Cardiac muscle cell (in vitro differentiated cells and primary cell): Measurements from ENCODE around the gene SORD. TPM values are rescaled to one million over a fixed set of nuclear protein-coding genes. Genes with fewer than 3 reads are reported as not detected.
"Not testable (repeated sequence)": the region's sequence is repeated elsewhere in the genome, so short reads cannot be mapped to it uniquely, and the experiment has no call there.

Experiments used
- DNase-seq, 2 donors: peaks; one replicate each; pipeline versions ENCODE4 v3.0.0 to v3.0.0-alpha.2; 2010 to 2017; ENCODE audit warnings: low read depth in 1 of 2, low spot score in 1 of 2
- H3K27ac ChIP-seq: fragments of 200-600 bp; sonication (generic); 2 replicates; pipeline ENCODE4 v1.5.1; 2016
- H3K27me3 ChIP-seq: fragments of 200-600 bp; sonication (generic); 2 replicates; pipeline ENCODE4 v1.6.0; 2016; ENCODE audit warnings: control low read depth
- H3K36me3 ChIP-seq: fragments of 200-600 bp; sonication (generic); 2 replicates; pipeline ENCODE4 v1.5.1; 2016; ENCODE audit warnings: control low read depth
- H3K4me1 ChIP-seq: fragments of 200-600 bp; sonication (generic); 2 replicates; pipeline ENCODE4 v1.8.1; 2017; ENCODE audit warnings: low read depth, mild to moderate bottlenecking, mixed run types
- H3K4me3 ChIP-seq: fragments of 200-600 bp; sonication (generic); 2 replicates; pipeline ENCODE4 v1.5.1; 2016; ENCODE audit warnings: mild to moderate bottlenecking
- H3K9me3 ChIP-seq: fragments of 200-600 bp; sonication (generic); 2 replicates; pipeline ENCODE4 v1.5.1; 2017; ENCODE audit warnings: low read depth, mild to moderate bottlenecking, control low read depth
- CTCF ChIP-seq: IDR thresholded peaks from 2 replicates; pipeline ENCODE4 v1.5.1; 2012; ENCODE audit warnings: low read depth, mild to moderate bottlenecking, low read length
- polyA plus RNA-seq: library from polyadenylated mRNA; unstranded; fragments of >200 nt; fragmentation: Nextera tagmentation; extraction: Ambion mirVana; gene quantifications from 2 replicates; pipeline ENCODE4 v1.2.1, GENCODE V29; 2016
- total RNA-seq: library from RNA; depleted of rRNA; stranded (reverse); fragments of >200 nt; gene quantifications from 2 replicates; pipeline ENCODE4 v1.2.3, GENCODE V29; 2016

SORD gene
- total and polyA plus RNA-seq, 2 experiments from 2014 or later = 58.3 to 67.2 TPM

DNA sequence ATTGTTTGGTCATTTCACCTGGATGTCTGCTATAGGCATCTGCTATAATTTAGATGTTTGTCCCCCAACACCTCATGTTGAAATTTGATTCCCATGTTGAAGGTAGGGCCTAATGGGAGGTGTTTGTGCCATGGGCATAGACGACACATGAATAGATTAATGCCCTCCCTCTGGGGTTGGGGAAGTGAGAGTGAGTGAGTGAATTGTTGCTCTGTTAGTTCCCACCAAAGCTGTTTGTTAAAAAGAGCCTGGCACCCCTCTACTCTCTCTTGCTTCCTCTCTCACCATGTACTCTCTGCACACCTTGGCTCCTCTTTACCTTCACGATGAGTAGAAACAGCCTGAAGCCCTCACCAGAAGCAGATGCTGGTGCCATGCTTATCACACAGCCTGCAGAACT lies 23.9 kb upstream of the SORD start:
- no peak for DNase-seq
- no peaks in the 10 kb centered on the region for H3K9me3 ChIP-seq
- no peak for TF ChIP-seq CTCF
- no peaks in the 10 kb centered on the region for H3K4me1 ChIP-seq
- H3K4me3 ChIP-seq = no peak overlapping the region
- no peaks in the 10 kb centered on the region for H3K36me3 ChIP-seq
- H3K27ac ChIP-seq = no peak overlapping the region
- H3K27me3 ChIP-seq = no peaks in the 10 kb centered on the region

- not testable (repeated sequence) for H3K27me3 ChIP-seq, DNase-seq, H3K36me3 ChIP-seq, H3K27ac ChIP-seq, H3K4me3 ChIP-seq, H3K9me3 ChIP-seq, H3K4me1 ChIP-seq
These were observed 21.8 kb upstream of the SORD start for GRCh38 chr15:45001180-45001579.

GRCh38 chr15:45003731-45004410 lies 19.1 kb upstream of the SORD start:
- not testable (repeated sequence) for H3K4me1 ChIP-seq, H3K36me3 ChIP-seq, H3K27ac ChIP-seq, H3K27me3 ChIP-seq, H3K9me3 ChIP-seq, H3K4me3 ChIP-seq, DNase-seq

DNA sequence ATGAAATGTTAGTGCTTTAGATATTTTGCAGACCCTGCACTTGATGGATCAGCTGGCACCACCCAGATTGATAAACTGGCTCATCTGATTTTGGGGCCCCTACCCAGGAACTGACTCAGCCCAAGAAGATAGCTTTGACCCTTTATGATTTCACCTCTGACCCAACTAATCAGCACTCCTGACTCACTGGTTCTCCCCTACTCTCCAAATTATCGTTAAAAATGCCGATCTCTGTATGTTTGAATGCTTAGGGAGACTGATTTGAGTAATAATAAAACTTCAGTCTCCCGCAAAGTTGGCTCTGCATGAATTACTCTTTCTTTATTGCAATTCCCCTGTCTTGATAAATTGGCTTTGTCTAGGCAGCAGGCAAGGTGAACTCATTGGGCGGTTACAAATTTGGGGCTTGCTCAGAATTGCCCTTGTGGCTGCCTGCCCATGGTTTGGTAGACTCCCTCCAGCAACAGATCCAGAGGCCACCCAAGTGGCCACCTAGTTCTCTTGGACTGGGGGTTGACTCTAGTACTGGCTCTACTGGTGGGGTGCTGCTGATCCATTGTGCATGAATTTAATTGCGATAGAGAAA lies 18.3 kb upstream of the SORD start:
- not testable (repeated sequence) for DNase-seq, H3K4me3 ChIP-seq, H3K4me1 ChIP-seq, H3K27ac ChIP-seq, H3K27me3 ChIP-seq, H3K9me3 ChIP-seq, H3K36me3 ChIP-seq

DNA sequence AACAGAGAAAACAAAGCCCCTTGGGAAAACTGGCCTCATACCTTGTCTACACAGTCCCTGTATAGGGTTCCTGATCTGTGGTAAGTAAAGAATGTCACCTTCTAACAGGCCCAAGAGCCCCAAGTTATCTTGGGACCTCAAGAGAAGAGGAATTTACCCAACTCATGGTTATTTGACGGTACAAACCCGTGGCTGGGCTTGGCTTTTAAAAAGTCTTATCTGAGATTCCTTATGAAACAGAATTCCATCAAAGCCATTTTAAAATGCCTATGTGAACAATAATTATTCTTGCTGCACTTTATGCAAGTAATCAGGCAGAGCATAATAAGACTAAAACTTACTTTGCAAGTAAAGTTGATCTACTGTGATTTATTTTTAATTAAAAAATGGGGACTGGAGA lies 13.9 kb upstream of the SORD start:
- TF ChIP-seq CTCF = no peak
- no peak for DNase-seq
- Histone ChIP-seq H3K27me3 (no peaks in the 10 kb centered on the region), H3K4me3 (no peak overlapping the region), H3K9me3 (no peaks in the 10 kb centered on the region), H3K27ac (no peak overlapping the region), H3K36me3 (no peaks in the 10 kb centered on the region), H3K4me1 (no peaks in the 10 kb centered on the region)

DNA sequence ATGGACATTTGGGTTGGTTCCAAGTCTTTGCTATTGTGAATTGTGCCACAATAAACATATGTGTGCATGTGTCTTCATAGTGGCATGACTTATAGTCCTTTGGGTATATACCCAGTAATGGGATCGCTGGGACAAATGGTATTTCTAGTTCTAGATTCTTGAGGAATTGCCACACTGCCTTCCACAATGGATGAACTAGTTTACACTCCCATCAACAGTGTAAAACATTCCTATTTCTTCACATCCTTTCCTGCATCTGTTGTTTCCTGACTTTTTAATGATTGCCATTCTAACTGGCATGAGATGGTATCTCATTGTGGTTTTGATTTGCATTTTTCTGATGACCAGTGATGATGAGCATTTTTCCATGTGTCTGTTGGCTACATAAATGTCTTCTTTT lies 7.9 kb upstream of the SORD start:
- H3K27me3 ChIP-seq, H3K36me3 ChIP-seq, H3K9me3 ChIP-seq: not testable (repeated sequence)

DNA sequence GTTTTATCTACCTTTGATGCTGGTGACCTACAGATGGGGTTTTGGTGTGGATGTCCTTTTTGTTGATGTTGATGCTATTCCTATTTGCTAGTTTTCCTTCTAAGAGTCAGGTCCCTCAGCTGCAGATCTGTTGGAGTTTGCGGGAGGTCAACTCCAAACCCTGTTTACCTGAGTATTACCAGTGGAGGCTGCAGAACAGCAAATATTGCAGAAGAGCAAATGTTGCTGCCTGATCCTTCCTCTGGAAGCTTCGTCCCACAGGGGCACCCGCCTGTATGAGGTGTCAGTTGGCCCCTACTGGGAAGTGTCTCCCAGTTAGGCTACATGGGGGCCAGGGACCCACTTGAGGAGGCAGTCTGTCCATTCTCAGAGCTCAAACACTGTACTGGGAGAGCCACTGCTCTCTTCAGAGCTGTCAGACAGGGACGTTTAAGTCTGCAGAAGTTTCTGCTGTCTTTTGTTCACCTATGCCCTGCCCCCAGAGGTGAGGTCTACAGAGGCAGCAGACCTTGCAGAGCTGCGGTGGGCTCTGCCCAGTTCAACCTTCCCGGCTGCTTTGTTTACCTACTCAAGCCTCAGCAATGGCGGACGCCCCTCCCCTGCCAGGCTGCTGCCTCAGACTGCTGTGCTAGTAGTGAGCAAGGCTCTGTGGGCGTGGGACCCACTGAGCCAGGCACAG lies 2.6 kb upstream of the SORD start:
- not testable (repeated sequence) for H3K36me3 ChIP-seq, H3K27ac ChIP-seq, H3K4me1 ChIP-seq, H3K4me3 ChIP-seq, H3K9me3 ChIP-seq, H3K27me3 ChIP-seq, DNase-seq

More for the DNA sequence above, 7.9 kb upstream of the SORD start:
- not testable (repeated sequence) for H3K27ac ChIP-seq, H3K4me3 ChIP-seq, DNase-seq, H3K4me1 ChIP-seq

DNA sequence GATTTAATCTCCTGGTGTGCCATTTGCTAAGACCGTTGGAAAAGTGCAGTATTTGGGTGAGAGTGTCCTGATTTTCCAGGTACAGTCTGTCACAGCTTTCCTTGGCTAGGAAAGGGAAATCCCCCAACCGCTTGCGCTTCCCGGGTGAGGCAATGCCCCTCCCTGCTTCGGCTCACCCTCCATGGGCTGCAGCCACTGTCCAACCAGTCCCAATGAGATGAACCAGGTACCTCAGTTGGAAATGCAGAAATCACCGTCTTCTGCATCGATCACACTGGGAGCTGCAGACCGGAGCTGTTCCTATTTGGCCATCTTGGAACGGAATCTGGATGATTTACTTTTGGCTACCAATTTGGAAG lies 2.1 kb upstream of the SORD start:
- not testable (repeated sequence) for H3K4me1 ChIP-seq, H3K9me3 ChIP-seq, H3K27me3 ChIP-seq, H3K27ac ChIP-seq, DNase-seq, H3K4me3 ChIP-seq, H3K36me3 ChIP-seq
